ENCODE data around the gene LNP1. TPM values are rescaled to one million over a fixed set of nuclear protein-coding genes. Genes with fewer than 3 reads are reported as not detected.

The LNP1 gene
- total and polyA plus RNA-seq, 9 of the 15 experiments (the other 6 are each of a cell fraction or from before 2014, with no cell fraction given): 1.9 to 5.2 (median 4.5) TPM

DNA sequence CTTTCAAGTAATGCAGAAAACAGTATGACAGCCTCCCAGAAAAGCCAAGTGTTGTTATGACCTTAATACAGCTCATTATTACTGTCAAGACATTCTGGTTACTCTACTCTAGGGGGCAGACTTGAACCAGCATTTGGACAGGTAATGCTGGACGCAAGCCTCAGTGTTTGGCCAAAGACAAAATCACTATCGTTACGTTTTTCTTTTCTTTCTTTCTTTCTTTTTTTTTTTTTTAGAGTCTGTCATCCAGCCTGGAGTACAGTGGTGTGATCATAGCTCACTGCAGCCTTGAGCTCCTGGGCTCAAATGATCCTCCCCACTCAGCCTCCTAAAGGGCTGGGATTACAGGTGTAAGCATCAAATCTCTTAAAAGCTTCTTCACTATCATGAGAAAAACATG, 61.7 kb downstream of the LNP1 start:
- ATAC-seq: peak; percentile 97
- no peaks in the 10 kb centered on the region for H3K79me2 ChIP-seq (ENCODE audit: control insufficient read depth, insufficient read depth, low read length)
- peaks cover 0 to 4% of the 10 kb centered on the region in 2 experiments; a peak in 1 of 5 replicates for H3K4me1 ChIP-seq (replicated peaks in 1 of 2; ENCODE audit: control insufficient read depth in 2 of 2, insufficient read depth in 2 of 2, low read length in 2 of 2)
- H3K27ac ChIP-seq (ENCODE audit: extremely low read depth, low read depth, low read length): no peak overlapping the region
- peak; percentile 31 to 66 (median 39) for DNase-seq (ENCODE audit: extremely low read depth in 1 of 4, low spot score in 3 of 4)
- H4K20me1 ChIP-seq (replicated peaks; ENCODE audit: control insufficient read depth, insufficient read depth, low read length): no peaks in the 10 kb centered on the region
- POLR2A ChIA-PET: interaction anchor here (0.6 to 1.2 kb wide), 3 partner anchors 30 to 61 kb away, joined by 3 to 4 read pairs (median 4); partner anchors contain the start of genes LNP1 and TMEM45A
- H3K4me3 ChIP-seq: no peak overlapping the region
- FAIRE-seq: peak; percentile 88
- in situ Hi-C loops (cut with MboI) (loop anchor here (5.0 kb wide), 1 partner anchor 129 kb away; no protein-coding TSS in a partner anchor), intact Hi-C loops (cut with micrococcal nuclease) (loop anchor here (1.0 to 10.0 kb wide), 5 partner anchors 127 to 334 kb away; no protein-coding TSS in a partner anchor)
- no peaks in the 10 kb centered on the region for H3K36me3 ChIP-seq (ENCODE audit: control insufficient read depth, insufficient read depth, low read length)
- no peak overlapping the region for H3K4me2 ChIP-seq (ENCODE audit: insufficient read depth, low read length)
- H3K27me3 ChIP-seq (ENCODE audit: control insufficient read depth in 2 of 2, insufficient read depth in 2 of 2, low read length in 2 of 2): no peaks in the 10 kb centered on the region
- no peak overlapping the region for H3K9ac ChIP-seq (ENCODE audit: insufficient read depth in 1 of 2, low read depth in 2 of 2, low read length in 2 of 2)
- H2AFZ ChIP-seq (ENCODE audit: low read depth, low read length): no peak overlapping the region
- no peaks in the 10 kb centered on the region for H3K9me3 ChIP-seq (replicated peaks; ENCODE audit: control insufficient read depth, insufficient read depth, low read depth, low read length)
- 0% methylated on average over 3 of the region's 3 CpGs for WGBS (ENCODE audit: insufficient coverage, low coverage, missing lambda C conversion rate)
- BruUV-seq (replicated peaks): no TSS peak
- CTCF ChIA-PET (ENCODE audit: low intra/inter-chr PET ratio): interaction anchor here (0.8 to 2.1 kb wide), 4 partner anchors 126 to 334 kb away, joined by 5 to 7 read pairs (median 6); no protein-coding TSS in a partner anchor
- H3K9me1 ChIP-seq (ENCODE audit: control insufficient read depth, insufficient read depth, low read length): no peaks in the 10 kb centered on the region
- TF ChIP-seq CC2D1A (IDR thresholded peaks at IDR 0.05): peak; percentile 67
- TF ChIP-seq ARID2 (IDR thresholded peaks at IDR 0.05): peak; percentile 36; the same call in 1 of the 2 replicates
- TF ChIP-seq STAG1 (CRISPR knock-in tag; IDR thresholded peaks at IDR 0.05; ENCODE audit: borderline replicate concordance): peak; percentile 25; the same call in 1 of the 2 replicates
- peak; percentile 87 to 95 for TF ChIP-seq RAD21 (CRISPR knock-in tag; conservative IDR thresholded peaks at IDR 0.05 in 1 of 2, IDR thresholded peaks at IDR 0.05 in 1 of 2)
- peak; percentile 84 for TF ChIP-seq DEAF1 (CRISPR knock-in tag; IDR thresholded peaks at IDR 0.05)
- TF ChIP-seq, protein P1, sequence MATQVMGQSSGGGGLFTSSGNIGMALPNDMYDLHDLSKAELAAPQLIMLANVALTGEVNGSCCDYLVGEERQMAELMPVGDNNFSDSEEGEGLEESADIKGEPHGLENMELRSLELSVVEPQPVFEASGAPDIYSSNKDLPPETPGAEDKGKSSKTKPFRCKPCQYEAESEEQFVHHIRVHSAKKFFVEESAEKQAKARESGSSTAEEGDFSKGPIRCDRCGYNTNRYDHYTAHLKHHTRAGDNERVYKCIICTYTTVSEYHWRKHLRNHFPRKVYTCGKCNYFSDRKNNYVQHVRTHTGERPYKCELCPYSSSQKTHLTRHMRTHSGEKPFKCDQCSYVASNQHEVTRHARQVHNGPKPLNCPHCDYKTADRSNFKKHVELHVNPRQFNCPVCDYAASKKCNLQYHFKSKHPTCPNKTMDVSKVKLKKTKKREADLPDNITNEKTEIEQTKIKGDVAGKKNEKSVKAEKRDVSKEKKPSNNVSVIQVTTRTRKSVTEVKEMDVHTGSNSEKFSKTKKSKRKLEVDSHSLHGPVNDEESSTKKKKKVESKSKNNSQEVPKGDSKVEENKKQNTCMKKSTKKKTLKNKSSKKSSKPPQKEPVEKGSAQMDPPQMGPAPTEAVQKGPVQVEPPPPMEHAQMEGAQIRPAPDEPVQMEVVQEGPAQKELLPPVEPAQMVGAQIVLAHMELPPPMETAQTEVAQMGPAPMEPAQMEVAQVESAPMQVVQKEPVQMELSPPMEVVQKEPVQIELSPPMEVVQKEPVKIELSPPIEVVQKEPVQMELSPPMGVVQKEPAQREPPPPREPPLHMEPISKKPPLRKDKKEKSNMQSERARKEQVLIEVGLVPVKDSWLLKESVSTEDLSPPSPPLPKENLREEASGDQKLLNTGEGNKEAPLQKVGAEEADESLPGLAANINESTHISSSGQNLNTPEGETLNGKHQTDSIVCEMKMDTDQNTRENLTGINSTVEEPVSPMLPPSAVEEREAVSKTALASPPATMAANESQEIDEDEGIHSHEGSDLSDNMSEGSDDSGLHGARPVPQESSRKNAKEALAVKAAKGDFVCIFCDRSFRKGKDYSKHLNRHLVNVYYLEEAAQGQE (IDR thresholded peaks at IDR 0.05; ENCODE audit: borderline replicate concordance): peak; percentile 83
- TF ChIP-seq, protein P1 (CRISPR knock-in tag; IDR thresholded peaks at IDR 0.05; ENCODE audit: low read depth): no peak
- TF ChIP-seq ZNF384 (IDR thresholded peaks at IDR 0.05; ENCODE audit: low read depth, low read length): 0 out of 2 replicates have a peak, but pooled peaks have one; percentile 20
- TF ChIP-seq RFX7 (CRISPR knock-in tag; IDR thresholded peaks at IDR 0.05): no peak
- TF ChIP-seq TCF7L2 (IDR thresholded peaks at IDR 0.05; ENCODE audit: low read depth, low read length): no peak
- TF ChIP-seq SMC3 (conservative IDR thresholded peaks at IDR 0.05; ENCODE audit: insufficient read depth, low read depth, low read length): peak; percentile 74

Data from K562 (cell line).